Stimulated activated CD8-positive, alpha-beta memory T cell treated with anti-CD3 and anti-CD28 coated beads, Interleukin-12 subunit alpha, Interleukin-12 subunit beta, amount 100 ng/mL, for 24 hours (primary cell): ENCODE measurements around the gene RNF138.
"Not testable (repeated sequence)": the region's sequence is repeated elsewhere in the genome, so short reads cannot be mapped to it uniquely, and the experiment has no call there.

Experiments
- DNase-seq: peaks from one replicate; pipeline ENCODE4 v3.0.0-alpha.2; 2020; ENCODE audit errors: extremely low read depth

The RNF138 gene

DNA sequence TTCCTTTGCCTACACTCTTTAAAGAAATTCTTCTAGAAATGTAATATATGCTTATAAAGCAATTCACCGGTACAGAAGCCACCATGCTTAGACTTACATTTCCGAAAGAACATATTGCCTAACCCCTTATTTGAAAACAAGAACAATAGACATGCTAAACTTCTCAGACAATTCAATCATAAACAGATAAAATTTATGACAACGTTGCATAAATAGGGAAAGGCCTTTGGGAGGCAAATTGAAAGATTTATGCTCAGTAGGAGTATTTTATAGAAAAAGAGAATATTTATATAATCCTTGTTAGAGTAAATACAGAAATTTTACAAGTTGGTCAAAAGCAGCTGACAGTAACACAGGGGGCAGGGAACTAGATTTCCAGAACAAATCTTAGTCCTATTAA lies 82.0 kb downstream of the RNF138 start:
- no peak for DNase-seq

DNA sequence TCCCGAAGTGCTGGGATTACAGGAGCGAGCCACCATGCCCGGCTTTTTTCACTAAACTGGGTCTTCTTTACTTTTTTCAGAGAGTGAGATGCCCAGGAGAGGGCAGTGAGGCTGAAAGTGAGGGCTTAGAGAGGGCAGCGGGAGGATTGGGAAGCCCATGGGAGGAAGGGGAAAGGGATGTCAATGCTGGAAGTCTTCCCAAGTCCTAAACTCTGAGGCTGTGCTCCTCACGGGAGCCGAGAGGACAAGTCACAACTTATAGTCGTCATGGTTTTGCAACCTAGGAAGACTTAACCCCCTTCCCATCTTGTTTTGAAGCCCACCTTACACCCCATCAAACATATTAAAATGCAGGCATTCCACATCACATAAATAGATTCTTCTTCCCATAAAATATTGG lies 83.0 kb downstream of the RNF138 start:
- no peak for DNase-seq

DNA sequence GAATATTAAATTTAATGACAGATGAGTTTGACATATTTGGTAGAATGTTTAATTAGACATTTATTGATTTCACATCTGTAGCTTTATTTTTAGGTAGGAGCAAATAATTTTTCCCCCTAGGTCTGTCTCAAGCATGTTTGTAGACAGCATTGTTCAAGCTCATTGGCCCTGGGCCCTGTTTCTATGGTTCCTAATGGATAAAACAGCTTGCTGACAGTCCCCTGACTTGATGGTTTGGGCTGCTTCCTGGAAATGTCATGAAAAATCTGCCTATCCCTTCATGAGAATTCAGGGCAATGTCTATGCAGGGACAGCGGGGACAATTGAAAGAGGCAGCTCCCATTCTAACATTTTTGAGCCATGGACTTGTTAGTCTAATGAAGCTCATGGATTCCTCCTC lies 83.6 kb downstream of the RNF138 start:
- no peak for DNase-seq

- DNase-seq, result not testable (repeated sequence)
Measured at GRCh38 chr18:32176745-32177144, 85.1 kb downstream of the RNF138 start.

DNA sequence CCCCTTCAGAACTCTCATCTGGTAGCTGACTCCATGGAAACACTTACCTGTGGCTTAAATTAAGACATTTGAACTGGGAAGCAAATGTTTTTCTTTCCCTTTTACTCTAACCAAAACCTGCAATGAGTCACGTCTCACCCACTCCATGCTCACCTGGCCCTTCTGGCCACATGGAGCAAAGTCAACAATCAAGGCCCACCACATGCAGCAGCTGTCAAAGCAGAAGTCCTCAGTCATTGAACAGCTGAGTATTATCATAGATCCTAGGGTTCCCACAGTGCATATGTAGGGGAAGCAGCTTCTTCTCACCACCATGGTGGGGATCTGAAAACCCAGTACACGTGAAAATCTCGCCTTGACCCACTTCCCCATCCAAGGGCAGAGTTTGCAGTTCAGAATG lies 85.9 kb downstream of the RNF138 start:
- no peak for DNase-seq
